ENCODE data around the gene GTF2H4. TPM values are rescaled to one million over a fixed set of nuclear protein-coding genes. Genes with fewer than 3 reads are reported as not detected.

GTF2H4 gene
- total and polyA plus RNA-seq, 5 donors, result 10.6 to 29.7 (median 14.1) TPM

DNA sequence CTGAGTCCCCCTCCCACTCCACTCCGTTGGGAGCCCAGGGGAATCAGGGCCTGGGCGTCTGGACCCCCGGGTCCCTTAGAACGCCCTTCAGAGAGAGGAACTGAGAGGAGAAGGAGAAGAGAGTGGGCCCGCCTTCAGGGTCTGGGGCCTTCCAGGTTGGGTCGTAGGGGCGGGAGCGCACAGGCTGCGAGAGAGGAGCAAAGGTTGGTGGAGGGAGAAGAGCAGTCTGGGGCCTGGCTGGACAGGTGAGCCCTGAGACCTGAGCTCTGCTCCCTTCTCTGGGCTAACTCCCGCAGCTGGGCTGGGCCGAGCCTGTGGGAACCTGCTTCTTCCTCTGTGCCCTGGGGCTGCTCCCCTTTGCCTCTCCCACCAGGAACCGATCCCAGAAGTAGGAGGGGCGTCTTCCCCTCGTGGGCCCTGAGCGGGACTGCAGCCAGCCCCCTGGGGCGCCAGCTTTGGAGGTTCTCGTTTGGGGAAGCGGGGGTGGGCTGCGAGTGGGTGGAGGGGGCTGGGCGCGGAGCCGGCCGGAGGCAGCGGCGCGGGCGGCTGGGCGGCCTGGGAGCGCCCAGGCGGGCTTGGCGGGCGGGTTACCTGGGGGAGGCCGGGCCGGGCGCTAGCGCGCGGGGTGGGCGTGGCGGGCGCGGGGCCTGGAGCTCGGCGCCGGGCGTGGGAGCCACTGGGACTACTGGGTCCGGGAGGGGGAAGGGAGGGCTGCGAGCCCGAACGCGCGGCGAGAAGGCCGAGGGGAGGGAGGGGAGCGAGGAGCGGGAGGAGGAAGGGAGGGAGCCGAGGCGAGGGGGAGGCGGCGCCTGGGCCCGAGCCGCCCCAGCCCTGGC, 24.1 kb upstream of the GTF2H4 start, which contains the start of gene DDR1:
TSS of gene DDR1 (plus strand) at position 835 of the 836 bp plus-strand sequence. CDS start 4,211 bp downstream, outside the sequence.
- DNase-seq (peak; percentile 79 to 95 (median 94)), ATAC-seq (peak; percentile 75 to 82)
- intact Hi-C loops (cut with DNase I), result loop anchor here in 3 of 4 donors (5.0 to 10.0 kb wide), 2 partner anchors 139 to 142 kb away; partner anchors contain the start of genes FLOT1 (in 3 of the 3) and IER3 (in 3 of the 3)
- Histone ChIP-seq H3K27ac (ENCODE audit: low read length) (peak within 1 kb of the TSS; percentile 78), H3K27me3 (ENCODE audit: control insufficient read depth, insufficient read depth) (no peaks in the 10 kb centered on the region), H3K9me3 (ENCODE audit: control insufficient read depth, low read length) (no peaks in the 10 kb centered on the region), H3K4me3 (ENCODE audit: low read length) (peak within 1 kb of the TSS; percentile 92), H3K4me1 (ENCODE audit: control insufficient read depth, insufficient read depth, low read length) (peaks cover 22% of the 10 kb centered on the region)
- WGBS, result 11% methylated on average over 60 of the region's 62 CpGs

DNA sequence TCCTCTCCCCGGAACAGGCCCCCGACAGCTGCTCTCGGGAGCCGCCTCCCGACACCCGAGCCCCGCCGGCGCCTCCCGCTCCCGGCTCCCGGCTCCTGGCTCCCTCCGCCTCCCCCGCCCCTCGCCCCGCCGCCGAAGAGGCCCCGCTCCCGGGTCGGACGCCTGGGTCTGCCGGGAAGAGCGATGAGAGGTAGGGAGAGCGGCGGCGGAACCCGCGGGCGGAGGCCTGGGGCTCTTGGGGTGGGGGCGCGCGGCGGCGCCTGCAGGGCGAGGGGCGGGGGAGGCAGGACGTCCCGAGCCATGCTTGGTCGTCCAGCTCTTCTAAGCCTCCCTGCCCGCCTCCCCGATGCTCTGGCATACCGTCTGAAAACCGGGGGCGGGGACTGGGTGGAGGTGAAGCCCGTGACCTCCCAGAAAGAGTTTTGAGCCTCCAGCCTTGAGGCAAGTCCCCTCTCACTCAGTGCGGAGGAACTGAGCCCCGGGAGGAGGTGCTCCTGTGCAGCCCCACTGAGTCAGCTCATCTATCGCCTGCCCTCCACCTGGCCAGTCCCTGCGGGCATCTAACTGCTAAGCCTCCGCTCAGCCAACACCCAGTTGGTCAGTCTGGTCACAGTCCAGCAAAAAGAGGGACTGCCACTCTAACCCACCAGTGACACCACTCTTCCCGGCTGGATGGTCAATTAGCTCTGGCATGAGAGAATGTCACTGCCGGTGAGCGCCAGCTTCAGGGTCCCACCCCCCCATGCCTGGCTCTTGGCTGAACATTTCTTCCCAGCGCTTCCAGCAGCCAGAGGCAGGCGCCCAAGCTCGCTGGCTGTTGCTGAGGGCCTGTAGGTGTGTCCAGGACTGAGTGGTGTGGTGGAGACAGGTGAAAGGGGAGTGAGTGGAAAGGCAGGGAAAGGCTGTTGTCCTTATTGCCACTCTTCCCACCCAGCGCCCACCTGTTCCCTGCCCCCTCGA, 23.2 kb upstream of the GTF2H4 start:
- Histone ChIP-seq H3K4me3 (ENCODE audit: low read length) (peak overlapping the region; percentile 92), H3K4me1 (ENCODE audit: control insufficient read depth, insufficient read depth, low read length) (peaks cover 23% of the 10 kb centered on the region), H3K27me3 (ENCODE audit: control insufficient read depth, insufficient read depth) (no peaks in the 10 kb centered on the region), H3K27ac (ENCODE audit: low read length) (peak overlapping the region; percentile 78), H3K9me3 (ENCODE audit: control insufficient read depth, low read length) (no peaks in the 10 kb centered on the region)
- 4% methylated on average over 59 of the region's 59 CpGs for WGBS
- intact Hi-C loops (cut with DNase I), result loop anchor here in 3 of 4 donors (5.0 to 10.0 kb wide), 2 partner anchors 140 to 142 kb away; partner anchors contain the start of genes FLOT1 (in 3 of the 3) and IER3 (in 3 of the 3)
- ATAC-seq (peak; percentile 41 to 52), DNase-seq (peak; percentile 46 to 84 (median 81))

GRCh38 chr6:30885481-30885998, 22.5 kb upstream of the GTF2H4 start:
- ATAC-seq, result peak; percentile 0 to 3
- no peak for DNase-seq
- Histone ChIP-seq H3K27ac (ENCODE audit: low read length) (peak overlapping the region; percentile 78), H3K4me1 (ENCODE audit: control insufficient read depth, insufficient read depth, low read length) (peaks cover 25% of the 10 kb centered on the region), H3K4me3 (ENCODE audit: low read length) (peak overlapping the region; percentile 92), H3K27me3 (ENCODE audit: control insufficient read depth, insufficient read depth) (no peaks in the 10 kb centered on the region), H3K9me3 (ENCODE audit: control insufficient read depth, low read length) (no peaks in the 10 kb centered on the region)
- WGBS, result 25% methylated on average over 7 of the region's 7 CpGs
- intact Hi-C loops (cut with DNase I), result loop anchor here in 2 of 4 donors (10.0 kb wide), 1 partner anchor 141 kb away; the partner anchor contains the start of genes FLOT1 (in 2 of the 2) and IER3 (in 2 of the 2)

DNA sequence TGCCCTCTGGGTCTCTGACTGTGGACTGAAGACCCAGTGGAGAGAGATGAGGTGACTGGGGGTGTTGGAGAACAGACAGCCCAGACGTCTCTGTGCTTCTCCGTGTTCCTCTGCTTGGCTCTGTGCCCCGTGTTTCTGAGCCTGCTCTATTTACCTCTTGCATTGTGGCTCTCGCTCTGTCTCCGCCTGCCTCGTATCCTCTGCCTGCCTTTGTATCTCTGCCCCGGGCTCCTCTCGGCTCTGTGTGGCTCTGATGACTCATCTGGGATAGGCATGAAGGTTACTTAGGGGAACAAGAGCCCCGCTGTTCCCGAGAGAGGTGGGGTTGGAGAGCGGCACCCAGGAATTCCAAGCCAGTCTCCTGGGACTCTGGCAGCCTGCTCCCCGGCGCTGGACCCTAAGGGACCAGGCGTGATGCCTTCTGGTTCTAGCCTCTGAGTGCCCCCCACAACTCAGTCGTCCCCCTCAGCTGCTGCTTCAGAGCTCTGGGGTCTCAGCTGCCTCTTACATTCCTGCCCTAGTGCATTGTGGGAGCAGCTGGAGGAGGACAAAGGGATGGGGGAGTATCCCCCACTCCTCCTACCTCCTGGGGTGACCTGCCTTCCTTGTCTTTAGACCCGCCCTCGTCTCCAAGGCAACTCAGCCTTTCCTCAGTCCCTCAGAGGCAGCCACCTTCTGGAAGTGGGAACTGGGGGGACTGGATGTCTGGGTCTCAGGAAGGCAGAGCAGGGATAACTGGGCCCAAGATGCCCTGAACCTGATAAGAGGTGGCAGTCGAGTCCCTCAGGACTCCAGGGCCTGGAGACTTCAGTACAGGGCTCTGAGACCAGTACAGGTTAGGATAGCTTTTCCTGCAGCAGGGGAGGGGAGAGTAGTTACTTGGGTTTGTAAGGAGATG, 21.8 kb upstream of the GTF2H4 start:
- Histone ChIP-seq H3K4me1 (ENCODE audit: control insufficient read depth, insufficient read depth, low read length) (peaks cover 25% of the 10 kb centered on the region), H3K9me3 (ENCODE audit: control insufficient read depth, low read length) (no peaks in the 10 kb centered on the region), H3K27ac (ENCODE audit: low read length) (peak overlapping the region; percentile 78), H3K27me3 (ENCODE audit: control insufficient read depth, insufficient read depth) (no peaks in the 10 kb centered on the region), H3K4me3 (ENCODE audit: low read length) (peak overlapping the region; percentile 92)
- ATAC-seq (peak; percentile 40 to 63), DNase-seq (peak; percentile 58 to 86 (median 80))
- intact Hi-C loops (cut with DNase I), result loop anchor here in 2 of 4 donors (10.0 kb wide), 1 partner anchor 141 kb away; the partner anchor contains the start of genes FLOT1 (in 2 of the 2) and IER3 (in 2 of the 2)
- 22% methylated on average over 18 of the region's 18 CpGs for WGBS

- H3K4me3 ChIP-seq (ENCODE audit: low read length), result no peak overlapping the region
- H3K27ac ChIP-seq (ENCODE audit: low read length), result no peak overlapping the region
- peaks cover 25% of the 10 kb centered on the region for H3K4me1 ChIP-seq (ENCODE audit: control insufficient read depth, insufficient read depth, low read length)
- no peaks in the 10 kb centered on the region for H3K9me3 ChIP-seq (ENCODE audit: control insufficient read depth, low read length)
- no peak for ATAC-seq
- intact Hi-C loops (cut with DNase I), result loop anchor here in 2 of 4 donors (10.0 kb wide), 1 partner anchor 142 kb away; the partner anchor contains the start of genes FLOT1 (in 2 of the 2) and IER3 (in 2 of the 2)
- no peak for DNase-seq
- no peaks in the 10 kb centered on the region for H3K27me3 ChIP-seq (ENCODE audit: control insufficient read depth, insufficient read depth)
Observed at GRCh38 chr6:30886897-30887255, 21.1 kb upstream of the GTF2H4 start.

- DNase-seq, result no peak
- no peak for ATAC-seq
- Histone ChIP-seq H3K4me1 (ENCODE audit: control insufficient read depth, insufficient read depth, low read length) (peaks cover 16% of the 10 kb centered on the region), H3K27ac (ENCODE audit: low read length) (peak overlapping the region; percentile 12), H3K9me3 (ENCODE audit: control insufficient read depth, low read length) (no peaks in the 10 kb centered on the region), H3K27me3 (ENCODE audit: control insufficient read depth, insufficient read depth) (no peaks in the 10 kb centered on the region), H3K4me3 (ENCODE audit: low read length) (no peak overlapping the region)
- intact Hi-C loops (cut with DNase I), result loop anchor here in 2 of 4 donors (10.0 kb wide), 1 partner anchor 143 kb away; the partner anchor contains the start of genes FLOT1 (in 2 of the 2) and IER3 (in 2 of the 2)
- WGBS, result 51% methylated on average over 6 of the region's 6 CpGs
Observed at GRCh38 chr6:30887901-30888815, 19.8 kb upstream of the GTF2H4 start.

- peaks cover 15% of the 10 kb centered on the region for H3K4me1 ChIP-seq (ENCODE audit: control insufficient read depth, insufficient read depth, low read length)
- no peak overlapping the region for H3K4me3 ChIP-seq (ENCODE audit: low read length)
- ATAC-seq (no peak), DNase-seq (no peak)
- no peak overlapping the region for H3K27ac ChIP-seq (ENCODE audit: low read length)
- H3K9me3 ChIP-seq (ENCODE audit: control insufficient read depth, low read length), result no peaks in the 10 kb centered on the region
- no peaks in the 10 kb centered on the region for H3K27me3 ChIP-seq (ENCODE audit: control insufficient read depth, insufficient read depth)
- WGBS, result 91% methylated on average over 18 of the region's 18 CpGs
- intact Hi-C loops (cut with DNase I), result loop anchor here in 2 of 4 donors (10.0 kb wide), 1 partner anchor 144 kb away; the partner anchor contains the start of genes FLOT1 (in 2 of the 2) and IER3 (in 2 of the 2)
Observed at GRCh38 chr6:30888816-30889495, 19.1 kb upstream of the GTF2H4 start.

DNA sequence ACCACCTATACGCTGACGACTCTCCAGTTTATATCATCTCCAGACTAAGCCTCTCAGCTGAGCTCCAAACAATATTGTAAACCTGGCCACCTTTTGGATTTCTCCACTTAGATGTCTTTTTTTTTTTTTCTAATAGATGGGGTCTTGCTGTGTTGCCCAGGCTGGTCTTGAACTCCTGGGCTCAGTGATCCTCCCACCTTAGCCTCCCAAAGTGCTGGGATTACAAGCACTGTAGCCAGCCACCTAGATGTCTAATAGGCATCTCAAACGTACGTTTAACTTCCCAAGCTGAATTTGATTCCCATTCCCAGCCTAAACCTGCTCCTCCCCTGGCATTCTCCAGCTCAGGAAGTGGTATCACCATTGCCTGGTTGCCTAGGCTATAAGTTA, 18.5 kb upstream of the GTF2H4 start:
- H3K27ac ChIP-seq (ENCODE audit: low read length), result no peak overlapping the region
- H3K27me3 ChIP-seq (ENCODE audit: control insufficient read depth, insufficient read depth), result no peaks in the 10 kb centered on the region
- intact Hi-C loops (cut with DNase I), result loop anchor here in 2 of 4 donors (10.0 kb wide), 1 partner anchor 145 kb away; the partner anchor contains the start of genes FLOT1 (in 2 of the 2) and IER3 (in 2 of the 2)
- ATAC-seq (no peak), DNase-seq (no peak)
- H3K4me3 ChIP-seq (ENCODE audit: low read length), result no peak overlapping the region
- H3K9me3 ChIP-seq (ENCODE audit: control insufficient read depth, low read length), result no peaks in the 10 kb centered on the region
- WGBS, result 77% methylated on average over 4 of the region's 4 CpGs
- peaks cover 15% of the 10 kb centered on the region for H3K4me1 ChIP-seq (ENCODE audit: control insufficient read depth, insufficient read depth, low read length)
